ENCODE results near the gene DISC1. TPM values are rescaled to one million over a fixed set of nuclear protein-coding genes. Genes with fewer than 3 reads are reported as not detected.
A peak's percentile ranks its signal among the peaks of the same experiment; 100 is the strongest.

DISC1 gene
- total and polyA plus RNA-seq, 2 of the 13 experiments (the other 11 are each of a cell fraction or from before 2014, with no cell fraction given) = 4.2 to 4.6 TPM

GRCh38 chr1:231841616-231842344 is 215.2 kb downstream of the DISC1 start (continued):
- TF ChIP-seq PHF20 (CRISPR knock-in tag; IDR thresholded peaks at IDR 0.05) (no peak), NR0B2 (CRISPR knock-in tag; IDR thresholded peaks at IDR 0.05) (no peak), IRX3 (CRISPR knock-in tag; IDR thresholded peaks at IDR 0.05; ENCODE audit: borderline replicate concordance, low read depth) (no peak), TARDBP (CRISPR knock-in tag; IDR thresholded peaks at IDR 0.05) (no peak), SOX5 (CRISPR knock-in tag; IDR thresholded peaks at IDR 0.05; ENCODE audit: borderline replicate concordance) (no peak; the same call in 1 of the 2 replicates), ZNF383 (CRISPR knock-in tag; IDR thresholded peaks at IDR 0.05; ENCODE audit: borderline replicate concordance) (no peak), FOXA3 (CRISPR knock-in tag; IDR thresholded peaks at IDR 0.05) (peak; percentile 52; the same call in 1 of the 2 replicates), MTERF4 (CRISPR knock-in tag; IDR thresholded peaks at IDR 0.05) (no peak), HMGXB4 (CRISPR knock-in tag; IDR thresholded peaks at IDR 0.05; ENCODE audit: borderline replicate concordance in 1 of 2, low read depth in 1 of 2) (no peak), ZNF605 (CRISPR knock-in tag; IDR thresholded peaks at IDR 0.05) (0 out of 2 replicates have a peak, but pooled peaks have one; percentile 24), ZC3H4 (CRISPR knock-in tag; IDR thresholded peaks at IDR 0.05; ENCODE audit: borderline replicate concordance) (no peak), ZFX (CRISPR knock-in tag; IDR thresholded peaks at IDR 0.05; ENCODE audit: low read depth) (no peak), ZKSCAN8 (CRISPR knock-in tag; IDR thresholded peaks at IDR 0.05; ENCODE audit: borderline replicate concordance) (no peak; the same call in 1 of the 2 replicates), HOMEZ (CRISPR knock-in tag; IDR thresholded peaks at IDR 0.05; ENCODE audit: low read depth) (no peak; the same call in 1 of the 2 replicates), FOXK2 (IDR thresholded peaks at IDR 0.05) (no peak), PATZ1 (CRISPR knock-in tag; IDR thresholded peaks at IDR 0.05) (no peak), KLF15 (CRISPR knock-in tag; IDR thresholded peaks at IDR 0.05; ENCODE audit: borderline replicate concordance) (no peak), PRDM10 (CRISPR knock-in tag; IDR thresholded peaks at IDR 0.05; ENCODE audit: low read depth) (no peak)
